HepG2 (cell line): Measurements from ENCODE around the gene WDR35. TPM values are rescaled to one million over a fixed set of nuclear protein-coding genes. Genes with fewer than 3 reads are reported as not detected.

ENCODE experiments used
- ARNT ChIP-seq: fragments of 450-650 bp; IDR thresholded peaks from 2 replicates; pipeline ENCODE4 v1.6.1; 2017
- BATF2 ChIP-seq: sonication (generic); formaldehyde crosslinking; IDR thresholded peaks from 2 replicates; pipeline ENCODE4 v1.8.0; 2022; ENCODE audit warnings: mild to moderate bottlenecking, missing genetic modification reagents, moderate library complexity
- HNRNPLL ChIP-seq: fragments of 200-400 bp; formaldehyde crosslinking; IDR thresholded peaks from 2 replicates; pipeline ENCODE4 v1.6.1; 2017; ENCODE audit warnings: mild to moderate bottlenecking, low read depth, low read length; ENCODE audit not compliant: poor library complexity, severe bottlenecking
- KDM5A ChIP-seq: fragments of 200-600 bp; sonication (generic); IDR thresholded peaks from 2 replicates; pipeline ENCODE4 v1.7.0; 2018; ENCODE audit warnings: antibody characterized with exemption, mild to moderate bottlenecking, low read length, borderline replicate concordance
- MBD4 ChIP-seq: IDR thresholded peaks from 2 replicates; pipeline ENCODE4 v1.6.1; 2012; ENCODE audit warnings: low read length, inconsistent platforms, borderline replicate concordance
- MED13 ChIP-seq: sonication (generic); formaldehyde crosslinking; IDR thresholded peaks from 2 replicates; pipeline ENCODE4 v1.5.0; 2020; ENCODE audit warnings: missing genetic modification reagents
- NFIB ChIP-seq: sonication (generic); formaldehyde crosslinking; IDR thresholded peaks from 2 replicates; pipeline ENCODE4 v1.9.0; 2021; ENCODE audit warnings: missing genetic modification reagents, mild to moderate bottlenecking, borderline replicate concordance
- SNRNP70 ChIP-seq: fragments of 200-400 bp; formaldehyde crosslinking; IDR thresholded peaks from 2 replicates; pipeline ENCODE4 v1.6.1; 2017; ENCODE audit warnings: mild to moderate bottlenecking, low read depth, low read length, moderate library complexity
- ZBTB39 ChIP-seq: sonication (generic); formaldehyde crosslinking; IDR thresholded peaks from 2 replicates; pipeline ENCODE4 v1.5.0; 2020; ENCODE audit warnings: missing genetic modification reagents
- ZEB1 ChIP-seq: IDR thresholded peaks from 2 replicates; pipeline ENCODE4 v1.6.1; 2012; ENCODE audit warnings: mild to moderate bottlenecking, low read depth, inconsistent platforms; ENCODE audit not compliant: insufficient replicate concordance
- ZFP36L2 ChIP-seq: sonication (generic); formaldehyde crosslinking; IDR thresholded peaks from 2 replicates; pipeline ENCODE4 v1.4.0; 2020; ENCODE audit warnings: missing genetic modification reagents
- ZKSCAN5 ChIP-seq: sonication (generic); formaldehyde crosslinking; IDR thresholded peaks from 2 replicates; pipeline ENCODE4 v1.5.1; 2020; ENCODE audit warnings: mild to moderate bottlenecking, missing genetic modification reagents
- ZNF18 ChIP-seq: sonication (generic); formaldehyde crosslinking; IDR thresholded peaks from 2 replicates; pipeline ENCODE4 v1.8.0; 2022; ENCODE audit warnings: mild to moderate bottlenecking, missing genetic modification reagents; ENCODE audit not compliant: insufficient replicate concordance
- ZNF20 ChIP-seq: sonication (generic); formaldehyde crosslinking; IDR thresholded peaks from 2 replicates; pipeline ENCODE4 v1.4.0; 2020; ENCODE audit warnings: mild to moderate bottlenecking, moderate library complexity, missing genetic modification reagents
- ZNF232 ChIP-seq: sonication (generic); formaldehyde crosslinking; IDR thresholded peaks from 2 replicates; pipeline ENCODE4 v1.4.0; 2020; ENCODE audit warnings: missing genetic modification reagents, borderline replicate concordance
- ZNF362 ChIP-seq: sonication (generic); formaldehyde crosslinking; IDR thresholded peaks from 2 replicates; pipeline ENCODE4 v1.4.0; 2020; ENCODE audit warnings: missing genetic modification reagents, mild to moderate bottlenecking, borderline replicate concordance
- ZNF430 ChIP-seq: sonication (generic); formaldehyde crosslinking; IDR thresholded peaks from 2 replicates; pipeline ENCODE4 v1.9.0; 2021; ENCODE audit warnings: mild to moderate bottlenecking, missing genetic modification reagents
- ZNF446 ChIP-seq: sonication (generic); formaldehyde crosslinking; IDR thresholded peaks from 2 replicates; pipeline ENCODE4 v1.5.0; 2020; ENCODE audit warnings: mild to moderate bottlenecking, missing genetic modification reagents
- ZNF468 ChIP-seq: sonication (generic); formaldehyde crosslinking; IDR thresholded peaks from 2 replicates; pipeline ENCODE4 v1.8.0; 2022; ENCODE audit warnings: mild to moderate bottlenecking, moderate library complexity, missing genetic modification reagents
- ZNF549 ChIP-seq: sonication (generic); formaldehyde crosslinking; IDR thresholded peaks from 2 replicates; pipeline ENCODE4 v1.5.0; 2020; ENCODE audit warnings: missing genetic modification reagents
- ZNF747 ChIP-seq: sonication (generic); formaldehyde crosslinking; IDR thresholded peaks from 2 replicates; pipeline ENCODE4 v1.8.1; 2023; ENCODE audit warnings: missing genetic modification reagents, mild to moderate bottlenecking, borderline replicate concordance
- ZNF883 ChIP-seq: sonication (generic); formaldehyde crosslinking; IDR thresholded peaks from 2 replicates; pipeline ENCODE4 v1.5.1; 2020; ENCODE audit warnings: mild to moderate bottlenecking, missing genetic modification reagents; ENCODE audit errors: not compliant biosample characterization
- polyA plus RNA-seq, 8 experiments: library from polyadenylated mRNA; depleted of rRNA in 3 of 8; stranded (reverse) in 7 of 8; unstranded in 1 of 8; fragments of >200 nt; fragmentation: Illumina TruSeq in 4 of 8; extraction: Trizol in 4 of 8; gene quantifications; 2 replicates each; pipeline versions ENCODE4 v1.2.1 to v1.2.3, GENCODE V29; 2011 to 2016; ENCODE audit warnings: low read depth in 4 of 8, missing spikeins in 1 of 8, mixed read lengths in 1 of 8; ENCODE audit not compliant: insufficient read depth in 1 of 8
- total RNA-seq, 5 experiments: library from RNA; depleted of rRNA; stranded (reverse); fragments of >200 nt; fragmentation: Illumina TruSeq; extraction: Trizol; gene quantifications; 2 replicates each; pipeline ENCODE4 v1.2.3, GENCODE V29; 2016; ENCODE audit warnings: low read depth in 1 of 5
- TF ChIP-seq, protein P1 (sequence below): sonication (generic); formaldehyde crosslinking; IDR thresholded peaks from 2 replicates; pipeline ENCODE4 v1.4.0; 2020; ENCODE audit warnings: missing genetic modification reagents

The WDR35 gene
- total and polyA plus RNA-seq, 2 of the 13 experiments (the other 11 are each of a cell fraction or from before 2014, with no cell fraction given) = 11.1 to 19.6 TPM

GRCh38 chr2:19989667-19990415, at the start of gene WDR35 (continued):
- TF ChIP-seq ZNF362 (CRISPR knock-in tag) (no peak), HNRNPLL (peak; percentile 98), MBD4 (no peak), ZNF747 (CRISPR knock-in tag) (peak; percentile 96), ZNF549 (CRISPR knock-in tag) (no peak), ZNF468 (no peak), BATF2 (CRISPR knock-in tag) (peak; percentile 89; the same call in 1 of the 2 replicates), ZNF20 (CRISPR knock-in tag) (no peak), ZNF883 (CRISPR knock-in tag) (peak; percentile 98), ZNF18 (peak; percentile 90), ZNF232 (CRISPR knock-in tag) (peak; percentile 89; the same call in 1 of the 2 replicates), ZBTB39 (peak; percentile 85; the same call in 1 of the 2 replicates), NFIB (CRISPR knock-in tag) (no peak), MED13 (CRISPR knock-in tag) (peak; percentile 68; the same call in 1 of the 2 replicates), KDM5A (peak; percentile 57; the same call in 1 of the 2 replicates), ZNF446 (CRISPR knock-in tag) (peak; percentile 41; the same call in 1 of the 2 replicates), ARNT (no peak), SNRNP70 (no peak), ZEB1 (peak; percentile 66), ZFP36L2 (CRISPR knock-in tag) (peak; percentile 15), ZNF430 (no peak; the same call in 1 of the 2 replicates), ZKSCAN5 (CRISPR knock-in tag) (peak; percentile 60; the same call in 1 of the 2 replicates)
- TF ChIP-seq, protein P1, sequence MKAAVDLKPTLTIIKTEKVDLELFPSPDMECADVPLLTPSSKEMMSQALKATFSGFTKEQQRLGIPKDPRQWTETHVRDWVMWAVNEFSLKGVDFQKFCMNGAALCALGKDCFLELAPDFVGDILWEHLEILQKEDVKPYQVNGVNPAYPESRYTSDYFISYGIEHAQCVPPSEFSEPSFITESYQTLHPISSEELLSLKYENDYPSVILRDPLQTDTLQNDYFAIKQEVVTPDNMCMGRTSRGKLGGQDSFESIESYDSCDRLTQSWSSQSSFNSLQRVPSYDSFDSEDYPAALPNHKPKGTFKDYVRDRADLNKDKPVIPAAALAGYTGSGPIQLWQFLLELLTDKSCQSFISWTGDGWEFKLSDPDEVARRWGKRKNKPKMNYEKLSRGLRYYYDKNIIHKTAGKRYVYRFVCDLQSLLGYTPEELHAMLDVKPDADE (CRISPR knock-in tag) = no peak
